HG03342 (cell line): Measurements from ENCODE around the gene GHR.

Experiments used
- ATAC-seq: cut with Tn5 transposase; IDR thresholded peaks from one replicate; pipeline ENCODE4 v1.9.1; 2021; ENCODE audit warnings: mild to moderate bottlenecking, moderate library complexity; ENCODE audit not compliant: unreplicated experiment

Gene GHR

DNA sequence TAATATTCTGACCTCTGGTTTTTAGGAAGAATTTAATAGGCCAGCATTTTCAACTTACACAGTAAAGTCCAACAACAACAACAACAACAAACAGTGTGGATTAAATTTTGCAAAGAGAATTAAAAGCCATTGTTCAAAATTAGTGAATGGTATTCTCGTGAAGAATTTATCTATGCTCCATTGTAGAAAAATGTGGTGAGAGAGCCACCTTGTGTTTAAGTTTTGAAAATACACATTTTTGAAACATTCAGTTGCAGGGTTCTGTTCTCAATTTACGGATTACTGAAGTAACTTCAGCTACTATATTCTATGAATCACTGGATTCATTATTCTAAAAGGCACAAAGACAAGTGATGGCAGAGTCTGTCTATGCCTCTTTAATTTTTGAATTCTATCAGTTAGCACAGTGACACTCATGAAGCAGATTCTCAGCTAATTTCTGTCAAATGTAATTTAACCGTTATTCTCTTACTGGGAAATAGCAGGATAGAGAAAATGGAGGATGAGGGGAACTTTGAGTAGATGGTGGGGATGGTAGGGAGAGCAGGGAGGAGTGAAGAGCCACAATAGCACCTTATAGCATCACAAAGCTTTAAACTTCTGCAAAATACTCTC is 344.4 kb downstream of the GHR start:
- peak; percentile 58 for ATAC-seq

GRCh38 chr5:42768106-42768504 is 344.9 kb downstream of the GHR start:
- no peak for ATAC-seq

- no peak for ATAC-seq
Observed at GRCh38 chr5:42770003-42770402, 346.8 kb downstream of the GHR start.
